OCI-LY3 (cell line): ENCODE measurements around the gene NRF1.

ENCODE experiments used
- H2AFZ ChIP-seq: fragments of 200-600, 300-600 bp; shearing (Covaris generic); 2 replicates; pipeline ENCODE4 v1.6.0; 2014; ENCODE audit warnings: antibody characterized with exemption, low read depth, low read length
- H3K27ac ChIP-seq: fragments of 200-600, 300-600 bp; sonication (generic); 2 replicates; pipeline ENCODE4 v1.5.1; 2014; ENCODE audit warnings: mild to moderate bottlenecking, low read length, moderate library complexity, mixed read lengths
- H3K27me3 ChIP-seq: fragments of 200-600, 300-600 bp; sonication (generic); 2 replicates; pipeline ENCODE4 v1.6.1; 2014; ENCODE audit warnings: low read depth, low read length, mixed read lengths
- H3K36me3 ChIP-seq: fragments of 200-600, 300-600 bp; sonication (generic); replicated peaks from 2 replicates; pipeline ENCODE3; 2014; ENCODE audit warnings: low read depth, low read length, mixed read lengths
- H3K4me1 ChIP-seq: fragments of 300-600, 200-600 bp; sonication (generic); 2 replicates; pipeline ENCODE4 v1.6.1; 2014; ENCODE audit warnings: low read length, mixed read lengths
- H3K4me2 ChIP-seq: fragments of 200-600, 300-600 bp; sonication (generic); 2 replicates; pipeline ENCODE4 v1.6.1; 2014; ENCODE audit warnings: low read length, mixed read lengths
- H3K4me3 ChIP-seq: fragments of 300-600, 200-600 bp; sonication (generic); 2 replicates; pipeline ENCODE4 v1.5.1; 2014; ENCODE audit warnings: antibody characterized with exemption, mild to moderate bottlenecking, low read length, moderate library complexity
- H3K79me2 ChIP-seq: fragments of 300-600, 200-600 bp; shearing (Covaris generic); 2 replicates; pipeline ENCODE4 v1.6.1; 2014; ENCODE audit warnings: mild to moderate bottlenecking, low read length, mixed read lengths
- H3K9ac ChIP-seq: fragments of 300-600, 200-600 bp; shearing (Covaris generic); 2 replicates; pipeline ENCODE4 v1.6.0; 2014; ENCODE audit warnings: mild to moderate bottlenecking, low read length, moderate library complexity
- H3K9me3 ChIP-seq: fragments of 200-600, 300-600 bp; shearing (Covaris generic); 2 replicates; pipeline ENCODE4 v1.6.1; 2014; ENCODE audit warnings: low read length, mixed read lengths; ENCODE audit not compliant: insufficient read depth
- H4K20me1 ChIP-seq: fragments of 200-600, 300-600 bp; sonication (generic); 2 replicates; pipeline ENCODE4 v1.6.1; 2016; ENCODE audit warnings: low read length, mixed read lengths; ENCODE audit not compliant: insufficient read depth
- CTCF ChIP-seq: fragments of 200-600, 300-600 bp; sonication (generic); IDR thresholded peaks from 2 replicates; pipeline ENCODE4 v1.5.1; 2014; ENCODE audit warnings: antibody characterized with exemption, low read length, low read depth
- EZH2phosphoT487 ChIP-seq: fragments of 200-600 bp; shearing (Covaris generic); IDR thresholded peaks from 2 replicates; pipeline ENCODE4 v1.6.1; 2018; ENCODE audit warnings: antibody characterized with exemption, mixed run types, low read depth

The NRF1 gene

GRCh38 chr7:129676017-129676897 is 64.7 kb downstream of the NRF1 start:
- Histone ChIP-seq H3K4me1 (no peaks in the 10 kb centered on the region), H3K4me3 (no peak overlapping the region), H3K79me2 (no peaks in the 10 kb centered on the region), H2AFZ (no peak overlapping the region), H4K20me1 (no peaks in the 10 kb centered on the region), H3K9ac (no peak overlapping the region), H3K9me3 (peaks cover 4% of the 10 kb centered on the region; the same call in 1 of the 2 replicates), H3K4me2 (no peak overlapping the region), H3K36me3 (peaks cover 47% of the 10 kb centered on the region), H3K27me3 (no peaks in the 10 kb centered on the region), H3K27ac (no peak overlapping the region)
- TF ChIP-seq CTCF (no peak), EZH2phosphoT487 (no peak)

GRCh38 chr7:129677796-129678195 is 66.3 kb downstream of the NRF1 start:
- no peak overlapping the region for H3K27ac ChIP-seq
- H3K4me1 ChIP-seq, result no peaks in the 10 kb centered on the region
- no peak overlapping the region for H3K4me3 ChIP-seq
- no peak overlapping the region for H2AFZ ChIP-seq
- H3K79me2 ChIP-seq, result no peaks in the 10 kb centered on the region
- H3K27me3 ChIP-seq, result no peaks in the 10 kb centered on the region
- H3K36me3 ChIP-seq, result peaks cover 36% of the 10 kb centered on the region
- TF ChIP-seq CTCF (no peak), EZH2phosphoT487 (no peak)
- H3K9me3 ChIP-seq, result peaks cover 4% of the 10 kb centered on the region; the same call in 1 of the 2 replicates
- no peaks in the 10 kb centered on the region for H4K20me1 ChIP-seq
- H3K4me2 ChIP-seq, result no peak overlapping the region
- no peak overlapping the region for H3K9ac ChIP-seq

- H4K20me1 ChIP-seq, result no peaks in the 10 kb centered on the region
- no peaks in the 10 kb centered on the region for H3K79me2 ChIP-seq
- H3K9me3 ChIP-seq, result peaks cover 4% of the 10 kb centered on the region; the same call in 1 of the 2 replicates
- H3K4me2 ChIP-seq, result no peak overlapping the region
- no peak overlapping the region for H3K4me3 ChIP-seq
- H3K27ac ChIP-seq, result no peak overlapping the region
- no peaks in the 10 kb centered on the region for H3K27me3 ChIP-seq
- peaks cover 31% of the 10 kb centered on the region for H3K36me3 ChIP-seq
- no peak overlapping the region for H2AFZ ChIP-seq
- TF ChIP-seq CTCF (no peak), EZH2phosphoT487 (no peak)
- no peaks in the 10 kb centered on the region for H3K4me1 ChIP-seq
- H3K9ac ChIP-seq, result no peak overlapping the region
Measured at GRCh38 chr7:129678606-129679005, 67.1 kb downstream of the NRF1 start.

- Histone ChIP-seq H2AFZ (no peak overlapping the region), H3K4me1 (no peaks in the 10 kb centered on the region), H3K79me2 (no peaks in the 10 kb centered on the region), H3K27ac (no peak overlapping the region), H3K9me3 (no peaks in the 10 kb centered on the region), H3K9ac (no peak overlapping the region), H4K20me1 (no peaks in the 10 kb centered on the region), H3K4me3 (no peak overlapping the region), H3K36me3 (peaks cover 20% of the 10 kb centered on the region), H3K4me2 (no peak overlapping the region), H3K27me3 (no peaks in the 10 kb centered on the region)
- no peak for TF ChIP-seq EZH2phosphoT487
- no peak for TF ChIP-seq CTCF
Measured at GRCh38 chr7:129680400-129680799, 68.9 kb downstream of the NRF1 start.
